Thoracic aorta (tissue), 2 donors: ENCODE measurements around the gene METTL15. TPM values are rescaled to one million over a fixed set of nuclear protein-coding genes. Genes with fewer than 3 reads are reported as not detected.

ENCODE experiments used
- ATAC-seq: fragments of 150-250 bp; one replicate; pipeline ENCODE4 v1.8.0; 2017; ENCODE audit warnings: low read depth; ENCODE audit not compliant: insufficient number of reproducible peaks, low FRiP score
- DNase-seq: peaks from one replicate; pipeline ENCODE4 v3.0.0-alpha.2; 2020; ENCODE audit warnings: low spot score
- H3K27ac ChIP-seq, 2 donors: fragments of 200-600 bp; sonication (generic); 1 replicate in 1 of 2; 2 replicates in 1 of 2; pipeline ENCODE4 v1.5.1; 2016; ENCODE audit warnings: mild to moderate bottlenecking in 2 of 2, moderate library complexity in 2 of 2
- H3K27me3 ChIP-seq: fragments of 200-600 bp; sonication (generic); replicated peaks from 2 replicates; pipeline ENCODE4 v1.6.0; 2016; ENCODE audit warnings: mild to moderate bottlenecking; ENCODE audit not compliant: insufficient read depth
- H3K36me3 ChIP-seq: fragments of 200-600 bp; sonication (generic); one replicate; pipeline ENCODE4 v1.5.1; 2016
- H3K4me1 ChIP-seq, 2 donors: fragments of 200-600 bp; sonication (generic); 1 replicate in 1 of 2; 2 replicates in 1 of 2; pipeline versions ENCODE4 v1.5.1 to v1.6.0; 2016; ENCODE audit warnings: low read depth in 2 of 2, mild to moderate bottlenecking in 1 of 2; ENCODE audit not compliant: control insufficient read depth in 1 of 2
- H3K4me3 ChIP-seq: fragments of 200-600 bp; sonication (generic); 2 replicates; pipeline ENCODE4 v1.5.1; 2016; ENCODE audit warnings: mild to moderate bottlenecking
- H3K9me3 ChIP-seq: fragments of 200-600 bp; sonication (generic); 2 replicates; pipeline ENCODE4 v1.5.1; 2016
- CTCF ChIP-seq: fragments of 200-600 bp; sonication (generic); IDR thresholded peaks from one replicate; pipeline ENCODE4 v1.5.1; 2019; ENCODE audit warnings: antibody characterized with exemption
- total RNA-seq, 2 donors: library from RNA; depleted of rRNA; stranded (reverse); fragments of >200 nt; gene quantifications; one replicate each; pipeline versions ENCODE4 v1.1.0 to v1.2.3, GENCODE V29; 2016

The METTL15 gene
- total RNA-seq, 2 donors from 2014 or later, result 7.6 to 12.1 TPM

GRCh38 chr11:28243061-28243460 is 134.9 kb downstream of the METTL15 start:
- ATAC-seq (no peak), DNase-seq (no peak)
- Histone ChIP-seq H3K4me3 (peak overlapping the region; percentile 56), H3K9me3 (no peaks in the 10 kb centered on the region), H3K4me1 (peaks cover 6 to 27% of the 10 kb centered on the region in 2 donors), H3K27ac (peak overlapping the region; percentile 7 to 69), H3K36me3 (no peaks in the 10 kb centered on the region), H3K27me3 (no peaks in the 10 kb centered on the region)
- no peak for TF ChIP-seq CTCF

- Histone ChIP-seq H3K9me3 (no peaks in the 10 kb centered on the region), H3K4me3 (peak overlapping the region; percentile 56), H3K27ac (peak overlapping the region; percentile 7 to 69), H3K27me3 (no peaks in the 10 kb centered on the region), H3K36me3 (no peaks in the 10 kb centered on the region), H3K4me1 (peaks cover 6 to 27% of the 10 kb centered on the region in 2 donors)
- ATAC-seq, result no peak
- no peak for TF ChIP-seq CTCF
- DNase-seq, result no peak
Measured at GRCh38 chr11:28243581-28243980, 135.4 kb downstream of the METTL15 start.

- no peaks in the 10 kb centered on the region for H3K27me3 ChIP-seq
- H3K27ac ChIP-seq, result no peak overlapping the region
- no peak for DNase-seq
- TF ChIP-seq CTCF, result no peak
- H3K36me3 ChIP-seq, result no peaks in the 10 kb centered on the region
- no peak overlapping the region for H3K4me3 ChIP-seq
- no peaks in the 10 kb centered on the region for H3K9me3 ChIP-seq
- peaks cover 6 to 27% of the 10 kb centered on the region in 2 donors for H3K4me1 ChIP-seq
- ATAC-seq, result no peak
Measured at GRCh38 chr11:28245131-28245530, 136.9 kb downstream of the METTL15 start.

- Histone ChIP-seq H3K4me1 (peaks cover 0 to 2% of the 10 kb centered on the region in 2 donors), H3K27ac (no peak overlapping the region), H3K27me3 (no peaks in the 10 kb centered on the region), H3K4me3 (no peak overlapping the region), H3K36me3 (no peaks in the 10 kb centered on the region), H3K9me3 (no peaks in the 10 kb centered on the region)
- DNase-seq (no peak), ATAC-seq (no peak)
- TF ChIP-seq CTCF, result no peak
Measured at GRCh38 chr11:28250192-28250591, 142.0 kb downstream of the METTL15 start.

- Histone ChIP-seq H3K36me3 (no peaks in the 10 kb centered on the region), H3K27ac (no peak overlapping the region), H3K4me3 (no peak overlapping the region), H3K27me3 (no peaks in the 10 kb centered on the region), H3K4me1 (no peaks in the 10 kb centered on the region), H3K9me3 (peaks cover 5% of the 10 kb centered on the region)
- ATAC-seq, result no peak
- no peak for TF ChIP-seq CTCF
- no peak for DNase-seq
Measured at GRCh38 chr11:28251257-28251656, 143.1 kb downstream of the METTL15 start.
